Measurements from ENCODE around the gene ACSS1. TPM values are rescaled to one million over a fixed set of nuclear protein-coding genes. Genes with fewer than 3 reads are reported as not detected.

The ACSS1 gene
- total and polyA plus RNA-seq, 2 of the 8 experiments (the other 6 are each of a cell fraction or from before 2014, with no cell fraction given): 2.6 to 3.4 TPM

GRCh38 chr20:25064561-25065071 lies 6.7 kb upstream of the ACSS1 start:
- Histone ChIP-seq H2BK15ac (ENCODE audit: low read length) (no peak overlapping the region), H3K18ac (ENCODE audit: extremely low read depth, low read length) (no peak overlapping the region), H3K79me2 (ENCODE audit: control insufficient read depth in 1 of 2, insufficient read depth in 2 of 2, low read length in 2 of 2) (no peaks in the 10 kb centered on the region), H3K14ac (ENCODE audit: insufficient read length) (no peak overlapping the region), H3K79me1 (ENCODE audit: low read depth, low read length) (no peaks in the 10 kb centered on the region), H2BK120ac (replicated peaks; ENCODE audit: low read depth, low read length) (no peak overlapping the region), H4K8ac (ENCODE audit: extremely low read depth, insufficient read depth, low read length) (no peak overlapping the region), H3K36me3 (ENCODE audit: control insufficient read depth in 2 of 4, insufficient read depth in 4 of 4, low read length in 3 of 4) (no peaks in the 10 kb centered on the region), H3K56ac (replicated peaks; ENCODE audit: insufficient read length, low read depth, low read length) (no peak overlapping the region), H3K27me3 (replicated peaks in 1 of 4; ENCODE audit: control insufficient read depth in 3 of 4, extremely low read depth in 1 of 4, insufficient read depth in 3 of 4, low read length in 3 of 4) (peaks cover 0 to 33% (median 22%) of the 10 kb centered on the region in 4 experiments; a peak in 6 of 7 replicates), H2BK12ac (ENCODE audit: low read depth, low read length) (no peak overlapping the region), H3K9me3 (ENCODE audit: insufficient read depth in 2 of 2, low read depth in 1 of 2, low read length in 1 of 2) (no peaks in the 10 kb centered on the region), H3K27ac (ENCODE audit: low read depth, low read length) (no peak overlapping the region), H4K5ac (ENCODE audit: insufficient read length, low read depth, low read length) (no peak overlapping the region), H2AFZ (ENCODE audit: low read length) (no peak overlapping the region), H2AK5ac (ENCODE audit: low read depth, low read length) (no peak overlapping the region), H2BK20ac (ENCODE audit: low read length) (no peak overlapping the region), H3K23me2 (ENCODE audit: low read depth, low read length) (peaks cover 8% of the 10 kb centered on the region; the same call in 1 of the 2 replicates), H3K4ac (replicated peaks; ENCODE audit: insufficient read length, low read depth, low read length) (no peak overlapping the region), H3K4me3 (ENCODE audit: extremely low read depth in 1 of 4, insufficient read depth in 2 of 4, low read depth in 3 of 4, low read length in 4 of 4) (no peak overlapping the region), H2BK5ac (ENCODE audit: low read depth, low read length) (no peak overlapping the region), H4K91ac (replicated peaks; ENCODE audit: insufficient read length, low read length) (no peak overlapping the region), H3K23ac (ENCODE audit: insufficient read length) (no peak overlapping the region), H3K4me2 (ENCODE audit: insufficient read depth in 1 of 2, low read depth in 2 of 2, low read length in 2 of 2) (no peak overlapping the region), H3K4me1 (replicated peaks in 1 of 4; ENCODE audit: control insufficient read depth in 3 of 4, insufficient read depth in 4 of 4, low read length in 3 of 4) (peaks cover 0 to 2% (median 0%) of the 10 kb centered on the region in 4 experiments; a peak in 1 of 7 replicates), H4K20me1 (replicated peaks in 1 of 2; ENCODE audit: control insufficient read depth in 1 of 2, insufficient read depth in 2 of 2, low read length in 2 of 2) (peaks cover 0 to 10% of the 10 kb centered on the region in 2 experiments), H3K9ac (replicated peaks in 1 of 4; ENCODE audit: extremely low read depth in 1 of 4, low read depth in 3 of 4, low read length in 3 of 4) (no peak overlapping the region)
- ChIA-PET POLR2A (ENCODE audit: partially characterized antibody) (interaction anchor here (0.6 to 2.7 kb wide), 2 partner anchors 71 to 133 kb away, joined by 3 to 8 read pairs; no protein-coding TSS in a partner anchor), CTCF (ENCODE audit: partially characterized antibody) (interaction anchor here (0.7 to 9.1 kb wide), 25 partner anchors 10 to 182 kb away, joined by 3 to 121 read pairs (median 5); partner anchors contain the start of gene VSX1)
- FAIRE-seq: no peak
- DNase-seq (ENCODE audit: low read depth in 1 of 2, low spot score in 2 of 2): no peak
- TF ChIP-seq MAFK (IDR thresholded peaks at IDR 0.05; ENCODE audit: low read depth, low read length) (no peak), TAF1 (IDR thresholded peaks at IDR 0.05; ENCODE audit: low read depth, low read length) (no peak), USF2 (IDR thresholded peaks at IDR 0.05; ENCODE audit: low read length) (no peak), FOSL1 (IDR thresholded peaks at IDR 0.05; ENCODE audit: insufficient read depth, low read depth, low read length) (no peak), KDM1A (IDR thresholded peaks at IDR 0.05; ENCODE audit: borderline replicate concordance, low read length) (no peak), CEBPB (IDR thresholded peaks at IDR 0.05; ENCODE audit: low read depth, low read length) (no peak), RNF2 (IDR thresholded peaks at IDR 0.05; ENCODE audit: borderline replicate concordance, low read depth, low read length, missing control alignments, poor library complexity, severe bottlenecking) (no peak), BCL11A (IDR thresholded peaks at IDR 0.05; ENCODE audit: low read depth in 2 of 2, low read length in 2 of 2) (no peak)
- WGBS, 2 experiments (ENCODE audit: extremely low coverage in 1 of 2, insufficient coverage in 1 of 2, insufficient read length in 1 of 2, insufficient replicate concordance in 2 of 2, low coverage in 1 of 2, low lambda C conversion rate in 2 of 2, missing lambda C conversion rate in 1 of 2): 87% methylated on average over 4 of the region's 4 CpGs; no CpG with 5 or more reads in 1 of the 2 experiments
